ENCODE measurements around the gene CEP78.

DNA sequence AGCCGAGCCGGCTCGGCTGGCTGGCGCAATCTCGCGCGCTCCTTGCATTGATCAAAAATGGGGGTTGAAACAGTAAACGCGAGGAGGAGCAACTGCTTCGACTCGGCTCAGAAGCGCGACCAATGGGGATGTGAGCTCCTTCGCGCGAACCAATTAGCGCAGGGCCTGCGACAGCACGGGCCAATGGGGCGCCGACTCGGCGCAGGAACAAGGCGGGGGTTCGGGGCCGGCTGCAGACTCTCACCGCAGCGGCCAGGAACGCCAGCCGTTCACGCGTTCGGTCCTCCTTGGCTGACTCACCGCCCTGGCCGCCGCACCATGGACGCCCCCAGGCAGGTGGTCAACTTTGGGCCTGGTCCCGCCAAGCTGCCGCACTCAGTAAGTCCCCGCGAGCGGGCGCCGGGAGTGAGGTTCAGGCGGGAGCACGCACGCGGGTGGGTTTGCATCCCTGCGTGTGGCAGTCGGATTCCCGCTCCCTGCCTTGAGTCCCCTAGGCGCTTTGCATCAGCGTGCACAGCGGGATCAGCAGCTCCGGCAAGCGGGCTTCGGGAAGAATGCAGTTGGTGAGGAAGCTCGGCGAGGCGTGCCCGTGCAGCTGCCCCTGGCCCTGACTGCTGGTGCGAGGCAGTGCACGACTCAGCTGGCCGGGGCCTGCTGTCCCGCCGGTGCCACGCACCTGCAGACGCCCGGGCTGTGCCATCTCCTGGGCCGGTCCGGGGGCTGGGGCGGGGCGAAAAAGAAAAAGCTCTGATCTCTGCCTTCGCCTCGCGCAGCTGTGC is 61.2 kb downstream of the CEP78 start, which contains the start of gene PSAT1:
- no peak for TF ChIP-seq EZH2 (IDR thresholded peaks at IDR 0.05; ENCODE audit: insufficient read depth, low read length)
- TF ChIP-seq, protein P1, sequence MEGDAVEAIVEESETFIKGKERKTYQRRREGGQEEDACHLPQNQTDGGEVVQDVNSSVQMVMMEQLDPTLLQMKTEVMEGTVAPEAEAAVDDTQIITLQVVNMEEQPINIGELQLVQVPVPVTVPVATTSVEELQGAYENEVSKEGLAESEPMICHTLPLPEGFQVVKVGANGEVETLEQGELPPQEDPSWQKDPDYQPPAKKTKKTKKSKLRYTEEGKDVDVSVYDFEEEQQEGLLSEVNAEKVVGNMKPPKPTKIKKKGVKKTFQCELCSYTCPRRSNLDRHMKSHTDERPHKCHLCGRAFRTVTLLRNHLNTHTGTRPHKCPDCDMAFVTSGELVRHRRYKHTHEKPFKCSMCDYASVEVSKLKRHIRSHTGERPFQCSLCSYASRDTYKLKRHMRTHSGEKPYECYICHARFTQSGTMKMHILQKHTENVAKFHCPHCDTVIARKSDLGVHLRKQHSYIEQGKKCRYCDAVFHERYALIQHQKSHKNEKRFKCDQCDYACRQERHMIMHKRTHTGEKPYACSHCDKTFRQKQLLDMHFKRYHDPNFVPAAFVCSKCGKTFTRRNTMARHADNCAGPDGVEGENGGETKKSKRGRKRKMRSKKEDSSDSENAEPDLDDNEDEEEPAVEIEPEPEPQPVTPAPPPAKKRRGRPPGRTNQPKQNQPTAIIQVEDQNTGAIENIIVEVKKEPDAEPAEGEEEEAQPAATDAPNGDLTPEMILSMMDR (IDR thresholded peaks at IDR 0.05; ENCODE audit: insufficient read depth, low read depth, low read length) = no peak
